NCI-H526 treated with DMSO at 0.1 percent for 48 hours (cell line): Measurements from ENCODE around the gene CYREN.
A peak's percentile ranks its signal among the peaks of the same experiment; 100 is the strongest.
"Not testable (repeated sequence)": the region's sequence is repeated elsewhere in the genome, so short reads cannot be mapped to it uniquely, and the experiment has no call there.

Experiments used
- DNase-seq: peaks from one replicate; lab custom pipeline; 2025; lab: John Stamatoyannopoulos, UW

Gene CYREN, protein sequence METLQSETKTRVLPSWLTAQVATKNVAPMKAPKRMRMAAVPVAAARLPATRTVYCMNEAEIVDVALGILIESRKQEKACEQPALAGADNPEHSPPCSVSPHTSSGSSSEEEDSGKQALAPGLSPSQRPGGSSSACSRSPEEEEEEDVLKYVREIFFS

GRCh38 chr7:135170274-135170997 lies at the start of gene CYREN:
CYREN (minus strand) TSS chr7:135170707; CDS start chr7:135168922, 1,785 bp downstream.
- peak; percentile 93 for DNase-seq

- DNase-seq, result no peak
Observed at GRCh38 chr7:135217645-135218509, 47.4 kb upstream of the CYREN start.

GRCh38 chr7:135215698-135216097 lies 45.2 kb upstream of the CYREN start:
- DNase-seq, result no peak

DNA sequence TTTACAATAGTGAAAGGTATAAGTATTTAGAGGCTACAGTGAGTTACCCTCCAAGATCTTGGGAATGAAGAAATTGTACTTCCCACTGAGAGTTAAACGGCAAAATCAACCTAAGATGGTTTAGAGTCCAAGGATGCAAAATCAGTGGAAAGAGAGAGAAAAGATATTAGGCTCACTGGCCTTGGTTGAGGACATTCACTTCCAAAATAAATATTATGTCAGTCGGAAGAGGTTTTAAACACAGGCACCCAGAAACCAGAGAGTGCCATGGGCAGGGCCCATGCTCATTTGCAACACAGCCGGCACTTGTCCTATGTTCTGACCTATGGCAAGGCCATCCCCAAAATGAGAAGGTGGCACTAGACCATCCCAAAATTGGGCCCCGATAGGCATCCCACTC lies 44.7 kb upstream of the CYREN start:
- no peak for DNase-seq

GRCh38 chr7:135213831-135214230 lies 43.3 kb upstream of the CYREN start:
- no peak for DNase-seq

GRCh38 chr7:135211946-135212685 lies 41.6 kb upstream of the CYREN start:
- not testable (repeated sequence) for DNase-seq

DNA sequence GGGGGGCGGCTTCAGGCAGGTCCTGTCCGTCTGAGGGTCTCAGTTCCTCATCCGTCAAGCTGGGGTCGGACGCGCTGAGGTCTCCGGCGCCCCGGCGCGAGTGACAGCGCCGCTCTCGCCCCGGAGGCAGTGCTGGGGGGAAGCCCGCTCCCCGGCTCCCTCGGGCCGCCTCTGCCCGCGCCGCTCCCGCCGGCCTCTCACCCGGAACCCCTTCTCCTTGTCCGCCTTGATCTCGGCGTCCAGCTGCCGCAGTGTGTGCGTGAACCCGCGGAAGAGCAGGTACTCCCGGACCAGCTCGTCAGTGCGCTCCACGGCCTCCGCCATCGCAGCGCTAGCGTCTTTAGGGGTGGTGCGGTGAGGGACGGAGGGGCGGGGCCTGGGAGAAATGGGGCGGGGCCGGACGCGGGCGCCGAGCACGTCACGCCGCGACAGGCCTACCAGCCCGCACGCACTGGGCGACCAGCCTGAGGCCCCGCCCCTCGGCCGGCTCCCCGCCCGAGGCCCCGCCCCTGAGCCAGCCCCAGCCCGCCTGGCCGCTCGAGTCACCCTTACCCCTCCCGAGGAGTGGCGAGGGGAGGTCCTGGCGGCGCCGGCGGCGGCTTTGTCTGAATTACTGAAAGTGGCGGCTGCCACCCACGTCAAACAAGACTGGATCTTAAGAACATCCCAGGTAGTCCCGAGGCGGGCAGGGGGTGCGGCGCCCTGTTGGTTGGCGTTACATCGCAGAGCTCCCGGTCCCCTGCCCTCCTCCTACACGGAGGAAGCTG lies 40.9 kb upstream of the CYREN start, which contains the start of gene WDR91:
TSS of gene WDR91 (minus strand) at position 348 of the 767 bp plus-strand sequence. CDS start at position 324, 24 bp downstream.
- DNase-seq, result peak; percentile 76

DNA sequence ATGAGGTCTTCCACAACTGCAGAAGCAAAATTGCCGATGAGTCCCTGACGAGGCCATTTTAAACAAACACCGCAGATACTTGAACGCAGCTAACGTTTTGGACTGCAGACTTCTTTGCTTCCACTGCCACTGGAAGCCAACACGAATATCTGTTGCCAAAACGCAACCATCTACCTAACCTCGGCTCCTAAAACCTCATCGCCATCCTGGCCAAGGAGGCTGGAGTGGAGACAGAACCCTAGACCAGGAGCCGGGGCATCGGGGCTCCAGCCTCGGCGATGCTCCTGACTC lies 40.3 kb upstream of the CYREN start:
- DNase-seq, result peak; percentile 24

- DNase-seq, result no peak
Observed at GRCh38 chr7:135209225-135209834, 38.8 kb upstream of the CYREN start.

GRCh38 chr7:135208102-135208793 lies 37.7 kb upstream of the CYREN start:
- no peak for DNase-seq

GRCh38 chr7:135207406-135208101 lies 37.0 kb upstream of the CYREN start:
- DNase-seq, result no peak

DNA sequence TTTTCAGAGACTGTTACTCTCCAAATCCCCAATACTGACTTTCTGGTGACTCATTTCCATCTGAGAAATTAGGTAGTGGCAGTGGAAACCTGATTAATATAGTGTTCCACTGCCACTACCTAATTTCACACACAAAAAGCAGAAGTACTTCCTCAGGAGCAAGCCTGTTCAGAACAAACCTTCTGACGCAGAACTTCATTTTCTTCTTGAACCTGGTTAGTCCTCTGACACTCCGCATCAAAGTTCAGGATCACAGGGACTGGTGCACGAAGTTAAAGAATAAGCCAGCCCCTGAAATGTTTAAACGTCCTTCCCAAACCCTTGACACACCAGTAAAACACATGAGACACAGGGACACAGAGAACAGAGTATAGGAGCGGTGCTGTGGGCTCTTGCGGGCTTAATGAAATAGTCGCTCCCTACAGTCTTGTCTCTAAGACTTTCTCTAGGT lies 36.5 kb upstream of the CYREN start:
- no peak for DNase-seq

GRCh38 chr7:135205850-135206249 lies 35.3 kb upstream of the CYREN start:
- DNase-seq, result no peak

- DNase-seq, result no peak
Observed at GRCh38 chr7:135204876-135205275, 34.4 kb upstream of the CYREN start.

DNA sequence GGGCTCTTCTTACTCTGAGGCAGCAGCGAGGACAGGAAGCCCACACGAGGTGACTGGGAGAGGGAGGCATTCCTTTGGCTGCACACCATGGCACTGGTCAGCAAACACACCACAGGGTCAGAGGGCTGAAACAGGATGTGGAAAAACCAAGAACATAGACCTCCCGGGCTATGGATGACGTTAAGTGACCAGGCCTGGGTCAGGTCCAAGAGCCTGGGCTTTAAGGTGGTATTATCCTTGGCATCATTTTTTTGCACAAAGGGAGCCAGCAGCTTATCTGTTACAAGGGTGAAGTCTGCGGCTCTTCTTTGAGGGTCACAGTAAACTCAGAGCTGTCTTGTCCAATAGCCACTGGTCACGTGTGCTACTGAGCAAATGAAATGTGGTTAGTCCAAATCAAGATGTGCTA lies 33.8 kb upstream of the CYREN start:
- no peak for DNase-seq

- no peak for DNase-seq
Observed at GRCh38 chr7:135201350-135201749, 30.8 kb upstream of the CYREN start.

- DNase-seq, result no peak
Observed at GRCh38 chr7:135200821-135201331, 30.4 kb upstream of the CYREN start.

DNA sequence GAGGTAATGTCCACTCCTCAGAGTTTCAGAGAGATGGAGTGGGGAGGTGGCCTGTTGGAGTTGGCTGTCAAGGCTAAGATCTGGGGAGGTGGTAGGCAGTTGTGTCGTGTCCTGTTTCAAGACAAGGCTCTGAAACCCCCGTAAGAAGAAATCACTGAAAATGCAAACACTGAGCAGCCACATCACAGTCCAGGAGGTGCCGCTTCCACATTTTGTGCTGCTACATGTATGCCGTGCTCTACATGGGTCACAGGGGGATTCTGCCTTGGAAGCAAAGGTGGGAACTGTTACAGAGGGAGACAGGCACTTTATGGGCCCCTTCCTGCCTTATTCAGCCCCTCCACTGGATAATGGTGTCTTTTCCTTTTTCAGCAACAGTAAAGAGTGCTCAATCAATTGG lies 28.9 kb upstream of the CYREN start:
- no peak for DNase-seq

GRCh38 chr7:135197906-135198655 lies 27.6 kb upstream of the CYREN start:
- no peak for DNase-seq
